ELR (cell line): ENCODE results near the gene MXD4.

Experiments
- DNase-seq: peaks from one replicate; pipeline ENCODE4 v3.0.0-alpha.2; 2015; ENCODE audit warnings: low read depth

The MXD4 gene

GRCh38 chr4:2261853-2262144, at the start of gene MXD4:
MXD4 (minus strand) TSS chr4:2262109; CDS start chr4:2261980, 129 bp downstream.
- DNase-seq, result no peak

- no peak for DNase-seq
Observed at GRCh38 chr4:2306773-2307410, 45.0 kb upstream of the MXD4 start.

GRCh38 chr4:2305766-2306501, 44.0 kb upstream of the MXD4 start:
- no peak for DNase-seq

GRCh38 chr4:2304877-2305561, 43.1 kb upstream of the MXD4 start:
- DNase-seq, result no peak

- DNase-seq, result no peak
Observed at GRCh38 chr4:2304321-2304876, 42.5 kb upstream of the MXD4 start.

- DNase-seq, result no peak
Observed at GRCh38 chr4:2303686-2304320, 41.9 kb upstream of the MXD4 start.

GRCh38 chr4:2303121-2303685, 41.3 kb upstream of the MXD4 start:
- DNase-seq, result no peak

- no peak for DNase-seq
Observed at GRCh38 chr4:2302387-2303119, 40.6 kb upstream of the MXD4 start.

GRCh38 chr4:2301806-2302205, 39.9 kb upstream of the MXD4 start:
- no peak for DNase-seq

GRCh38 chr4:2301225-2301642, 39.3 kb upstream of the MXD4 start:
- no peak for DNase-seq

- DNase-seq, result no peak
Observed at GRCh38 chr4:2300431-2301224, 38.7 kb upstream of the MXD4 start.

GRCh38 chr4:2299794-2300193, 37.9 kb upstream of the MXD4 start:
- DNase-seq, result no peak

- DNase-seq, result no peak
Observed at GRCh38 chr4:2298532-2298991, 36.7 kb upstream of the MXD4 start.

GRCh38 chr4:2297606-2298531, 36.0 kb upstream of the MXD4 start:
- no peak for DNase-seq

- DNase-seq, result no peak
Observed at GRCh38 chr4:2296631-2297601, 35.0 kb upstream of the MXD4 start.

- DNase-seq, result no peak
Observed at GRCh38 chr4:2295900-2296442, 34.1 kb upstream of the MXD4 start.

- DNase-seq, result no peak
Observed at GRCh38 chr4:2295500-2295899, 33.6 kb upstream of the MXD4 start.

- DNase-seq, result no peak
Observed at GRCh38 chr4:2292646-2293108, 30.8 kb upstream of the MXD4 start.
